BJ (cell line): Measurements from ENCODE around the gene MX1. TPM values are rescaled to one million over a fixed set of nuclear protein-coding genes. Genes with fewer than 3 reads are reported as not detected.

Source experiments
- CTCF ChIA-PET: fragments of 350-600 bp; formaldehyde crosslinking; extraction: SDS; loops from one replicate; lab custom pipeline; 2021; ENCODE audit warnings: antibody characterized with exemption, inconsistent platforms; lab: Yijun Ruan, JAX
- POLR2A ChIA-PET: fragments of 300-600 bp; sonication (Branson Sonifier 250); formaldehyde crosslinking; extraction: SDS; loops from one replicate; lab custom pipeline; 2021; ENCODE audit warnings: antibody characterized with exemption; lab: Charles Lee
- DNase-seq: peaks from one replicate; pipeline ENCODE4 v3.0.0-alpha.2; 2011; ENCODE audit warnings: low read depth
- H3K27me3 ChIP-seq: 2 replicates; pipeline ENCODE4 v1.6.0; 2011; ENCODE audit warnings: low read length; ENCODE audit not compliant: control insufficient read depth, insufficient read depth
- H3K36me3 ChIP-seq: 2 replicates; pipeline ENCODE4 v1.5.1; 2011; ENCODE audit warnings: low read length; ENCODE audit not compliant: control insufficient read depth, insufficient read depth
- H3K4me3 ChIP-seq: 2 replicates; pipeline ENCODE4 v1.5.1; 2011; ENCODE audit warnings: low read depth, mild to moderate bottlenecking, control low read depth, low read length
- polyA plus RNA-seq: library from polyadenylated mRNA; depleted of rRNA; stranded (reverse); fragments of >200 nt; gene quantifications from 2 replicates; pipeline ENCODE4 v1.2.3, GENCODE V29; 2011
- TF ChIP-seq, protein P1 (sequence below): IDR thresholded peaks from 2 replicates; pipeline ENCODE4 v1.5.1; 2011; ENCODE audit warnings: low read depth, mild to moderate bottlenecking, control low read depth, inconsistent platforms, low read length, moderate library complexity; ENCODE audit not compliant: insufficient read depth

The MX1 gene
- polyA plus RNA-seq, 1 experiment = 7.2 TPM

DNA sequence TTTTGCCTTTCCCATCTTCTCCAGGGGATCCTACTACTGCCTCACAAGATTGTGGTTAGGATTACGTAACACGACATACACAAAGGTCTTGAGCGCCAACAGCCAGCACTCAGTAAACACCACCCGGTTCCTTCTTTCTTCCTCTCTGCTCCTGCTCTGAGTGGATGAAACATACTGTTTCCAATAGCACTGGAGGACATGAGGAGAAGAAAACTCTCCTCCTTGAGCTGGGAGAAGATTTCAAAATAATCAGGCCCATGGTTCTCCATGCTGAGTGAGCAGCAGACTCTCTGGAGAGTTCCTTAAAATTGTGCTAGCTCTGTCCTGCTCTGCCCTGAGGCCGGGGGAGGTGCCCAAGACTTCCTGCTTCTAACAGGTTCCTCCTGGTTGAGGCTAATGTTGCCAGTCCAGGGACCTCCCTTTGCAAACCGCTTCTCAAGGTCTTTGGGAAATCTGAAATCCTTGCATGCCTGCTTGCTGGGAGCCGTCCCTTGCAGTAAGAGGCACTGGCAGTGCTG is 29.4 kb upstream of the MX1 start:
- TF ChIP-seq, protein P1, sequence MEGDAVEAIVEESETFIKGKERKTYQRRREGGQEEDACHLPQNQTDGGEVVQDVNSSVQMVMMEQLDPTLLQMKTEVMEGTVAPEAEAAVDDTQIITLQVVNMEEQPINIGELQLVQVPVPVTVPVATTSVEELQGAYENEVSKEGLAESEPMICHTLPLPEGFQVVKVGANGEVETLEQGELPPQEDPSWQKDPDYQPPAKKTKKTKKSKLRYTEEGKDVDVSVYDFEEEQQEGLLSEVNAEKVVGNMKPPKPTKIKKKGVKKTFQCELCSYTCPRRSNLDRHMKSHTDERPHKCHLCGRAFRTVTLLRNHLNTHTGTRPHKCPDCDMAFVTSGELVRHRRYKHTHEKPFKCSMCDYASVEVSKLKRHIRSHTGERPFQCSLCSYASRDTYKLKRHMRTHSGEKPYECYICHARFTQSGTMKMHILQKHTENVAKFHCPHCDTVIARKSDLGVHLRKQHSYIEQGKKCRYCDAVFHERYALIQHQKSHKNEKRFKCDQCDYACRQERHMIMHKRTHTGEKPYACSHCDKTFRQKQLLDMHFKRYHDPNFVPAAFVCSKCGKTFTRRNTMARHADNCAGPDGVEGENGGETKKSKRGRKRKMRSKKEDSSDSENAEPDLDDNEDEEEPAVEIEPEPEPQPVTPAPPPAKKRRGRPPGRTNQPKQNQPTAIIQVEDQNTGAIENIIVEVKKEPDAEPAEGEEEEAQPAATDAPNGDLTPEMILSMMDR = no peak
- Histone ChIP-seq H3K36me3 (no peaks in the 10 kb centered on the region), H3K4me3 (no peak overlapping the region), H3K27me3 (no peaks in the 10 kb centered on the region)
- ChIA-PET POLR2A (no interaction called here), CTCF (no interaction called here)
- DNase-seq = no peak

DNA sequence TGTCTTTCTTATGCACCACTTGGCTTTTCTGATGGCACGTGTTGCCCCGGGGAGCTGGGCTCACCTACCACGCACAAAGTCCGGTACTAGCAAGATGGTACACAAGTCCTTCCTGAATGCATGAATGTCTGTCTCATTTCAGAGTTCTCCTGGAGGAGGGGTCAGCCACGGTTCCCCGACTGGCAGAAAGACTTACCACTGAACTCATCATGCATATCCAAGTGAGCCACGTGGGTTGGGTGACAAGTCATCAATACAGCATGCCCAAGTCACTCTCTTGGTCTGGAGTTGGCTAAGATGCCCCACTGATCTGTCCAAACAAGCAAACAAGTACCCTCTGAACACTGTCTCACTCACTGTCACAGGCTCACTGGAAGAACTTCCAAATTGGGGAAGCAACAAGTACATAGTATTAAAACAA is 28.6 kb upstream of the MX1 start:
- Histone ChIP-seq H3K36me3 (no peaks in the 10 kb centered on the region), H3K4me3 (no peak overlapping the region), H3K27me3 (no peaks in the 10 kb centered on the region)
- CTCF ChIA-PET = no interaction called here
- POLR2A ChIA-PET = no interaction called here
- TF ChIP-seq, protein P1 = no peak
- DNase-seq = no peak

DNA sequence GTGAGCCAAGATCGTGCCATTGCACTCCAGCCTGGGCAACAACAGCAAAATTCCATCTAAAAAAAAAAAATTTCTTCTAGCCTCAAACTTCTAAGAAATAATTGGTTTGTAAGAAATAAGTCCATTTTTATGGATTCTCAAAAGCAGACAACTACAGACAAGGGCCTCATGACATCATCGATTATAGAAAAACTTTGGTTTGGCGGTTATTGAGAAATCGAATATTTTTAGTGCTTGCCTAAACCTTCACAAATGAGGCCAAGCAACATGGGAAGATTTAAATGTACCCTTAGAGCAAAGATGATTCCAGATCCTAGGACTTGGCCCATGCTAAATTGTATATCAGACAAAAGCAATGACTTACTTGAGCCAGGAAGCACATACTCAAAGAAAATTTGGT is 27.8 kb upstream of the MX1 start:
- H3K27me3 ChIP-seq = no peaks in the 10 kb centered on the region
- TF ChIP-seq, protein P1 = no peak
- no peak overlapping the region for H3K4me3 ChIP-seq
- CTCF ChIA-PET = no interaction called here
- H3K36me3 ChIP-seq = no peaks in the 10 kb centered on the region
- no peak for DNase-seq
- POLR2A ChIA-PET = no interaction called here

DNA sequence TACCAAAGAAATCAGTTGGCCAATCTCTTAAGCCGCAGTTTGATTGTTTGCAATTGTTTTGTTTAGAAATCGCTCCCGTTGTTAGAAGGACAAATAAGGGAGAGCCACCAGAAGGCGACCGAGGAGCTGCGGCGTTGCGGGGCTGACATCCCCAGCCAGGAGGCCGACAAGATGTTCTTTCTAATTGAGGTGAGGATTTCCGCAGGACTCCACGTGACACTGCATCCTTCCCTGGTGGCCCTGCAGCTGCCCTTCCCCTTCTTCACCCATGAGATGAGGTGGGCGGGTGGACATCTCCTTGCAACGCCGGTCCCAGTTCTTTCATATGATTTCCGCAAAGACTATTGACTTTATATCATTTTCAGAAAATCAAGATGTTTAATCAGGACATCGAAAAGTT is 27.2 kb upstream of the MX1 start:
- H3K36me3 ChIP-seq = no peaks in the 10 kb centered on the region
- no peak overlapping the region for H3K4me3 ChIP-seq
- ChIA-PET POLR2A (no interaction called here), CTCF (no interaction called here)
- DNase-seq = no peak
- TF ChIP-seq, protein P1 = no peak
- H3K27me3 ChIP-seq = no peaks in the 10 kb centered on the region

DNA sequence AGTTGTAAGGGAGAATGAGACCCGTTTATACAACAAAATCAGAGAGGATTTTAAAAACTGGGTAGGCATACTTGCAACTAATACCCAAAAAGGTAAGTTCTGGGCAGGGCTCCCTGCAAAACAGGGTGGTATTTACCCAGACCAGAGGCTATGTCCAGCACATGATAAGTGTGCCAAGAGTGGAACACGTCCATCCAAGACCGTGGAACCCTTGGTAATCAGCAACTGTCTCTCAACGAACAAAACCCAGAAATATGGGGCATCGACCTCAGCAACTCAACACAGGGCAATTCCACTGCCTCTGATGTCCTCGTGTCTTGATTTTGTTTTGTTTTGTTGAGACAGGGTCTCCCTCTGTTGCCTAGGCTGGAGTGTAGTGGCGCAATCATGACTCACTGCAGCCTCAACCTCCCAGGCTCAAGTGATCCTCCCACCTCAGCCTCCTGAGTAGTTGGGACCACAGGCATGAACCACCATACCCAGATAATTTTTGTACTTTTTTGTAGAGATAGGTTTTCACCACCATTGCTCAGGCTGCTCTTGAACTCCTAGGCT is 26.7 kb upstream of the MX1 start:
- TF ChIP-seq, protein P1 = no peak
- POLR2A ChIA-PET = no interaction called here
- no peaks in the 10 kb centered on the region for H3K27me3 ChIP-seq

More for the DNA sequence above, 26.7 kb upstream of the MX1 start:
- H3K4me3 ChIP-seq = no peak overlapping the region
- no peaks in the 10 kb centered on the region for H3K36me3 ChIP-seq
- CTCF ChIA-PET = no interaction called here
- no peak for DNase-seq
